H1 (cell line): Measurements from ENCODE around the gene CKB. TPM values are rescaled to one million over a fixed set of nuclear protein-coding genes. Genes with fewer than 3 reads are reported as not detected.
A peak's percentile ranks its signal among the peaks of the same experiment; 100 is the strongest.

ENCODE experiments used
- BCL11A ChIP-seq, 2 experiments: IDR thresholded peaks; one replicate each; pipeline ENCODE4 v1.6.1; 2011; ENCODE audit warnings: low read depth in 2 of 2, low read length in 2 of 2, mild to moderate bottlenecking in 2 of 2
- CBX5 ChIP-seq: fragments of 300-800, 300-1000 bp; sonication (generic); IDR thresholded peaks from 2 replicates; pipeline ENCODE4 v1.7.1; 2016; ENCODE audit warnings: antibody characterized with exemption, low read length, low read depth
- CHD2 ChIP-seq: IDR thresholded peaks from 2 replicates; pipeline ENCODE4 v1.6.1; 2012; ENCODE audit warnings: low read length, improper control_type of control experiment
- CTBP2 ChIP-seq: IDR thresholded peaks from 2 replicates; pipeline ENCODE4 v1.7.0; 2011; ENCODE audit warnings: borderline replicate concordance, mild to moderate bottlenecking, moderate library complexity, mixed read lengths, low read length; ENCODE audit not compliant: insufficient read depth, insufficient read length
- EP300 ChIP-seq, 2 experiments: IDR thresholded peaks; 1 replicate in 1 of 2; 2 replicates in 1 of 2; pipeline ENCODE4 v1.6.1; 2011 to 2012; ENCODE audit warnings: low read depth in 2 of 2, low read length in 2 of 2, mild to moderate bottlenecking in 2 of 2, borderline replicate concordance in 1 of 2, inconsistent platforms in 1 of 2, moderate library complexity in 1 of 2
- GTF2F1 ChIP-seq: IDR thresholded peaks from 2 replicates; pipeline ENCODE4 v1.6.1; 2012; ENCODE audit warnings: low read depth, low read length, improper control_type of control experiment, borderline replicate concordance
- HDAC6 ChIP-seq: IDR thresholded peaks from one replicate; pipeline ENCODE4 v1.7.1; 2012; ENCODE audit warnings: low read depth, mild to moderate bottlenecking, inconsistent platforms, low read length, moderate library complexity
- KDM5A ChIP-seq: fragments of 200-600 bp; IDR thresholded peaks from 2 replicates; pipeline ENCODE4 v1.7.1; 2012; ENCODE audit warnings: mild to moderate bottlenecking, low read length, inconsistent platforms, mixed read lengths
- RBBP5 ChIP-seq: IDR thresholded peaks from 2 replicates; pipeline ENCODE4 v1.7.1; 2012; ENCODE audit warnings: low read depth, mild to moderate bottlenecking, inconsistent platforms, low read length, moderate library complexity, borderline replicate concordance
- RNF2 ChIP-seq: fragments of 200-900, 300-1000 bp; sonication (generic); IDR thresholded peaks from 2 replicates; pipeline ENCODE4 v1.7.1; 2016; ENCODE audit warnings: borderline replicate concordance, low read depth, mild to moderate bottlenecking, antibody characterized with exemption, low read length; ENCODE audit not compliant: poor library complexity, severe bottlenecking; ENCODE audit errors: missing control alignments
- SIX5 ChIP-seq: IDR thresholded peaks from 2 replicates; pipeline ENCODE4 v1.6.1; 2011; ENCODE audit warnings: mild to moderate bottlenecking, low read depth, low read length
- SP1 ChIP-seq: IDR thresholded peaks from 2 replicates; pipeline ENCODE4 v1.6.1; 2011; ENCODE audit warnings: low read depth, low read length
- SRF ChIP-seq: IDR thresholded peaks from 2 replicates; pipeline ENCODE4 v1.6.1; 2011; ENCODE audit warnings: mild to moderate bottlenecking, low read depth, low read length, moderate library complexity
- TCF12 ChIP-seq: IDR thresholded peaks from 2 replicates; pipeline ENCODE4 v1.6.1; 2011; ENCODE audit warnings: low read depth, mild to moderate bottlenecking, low read length
- YY1 ChIP-seq: IDR thresholded peaks from 2 replicates; pipeline ENCODE4 v1.6.1; 2011; ENCODE audit warnings: low read depth, mild to moderate bottlenecking, low read length
- polyA plus RNA-seq, 7 experiments: library from polyadenylated mRNA; depleted of rRNA in 3 of 7; stranded (reverse) in 5 of 7; unstranded in 2 of 7; fragments of >200 nt in 5 of 7; fragments of 200-250 nt in 2 of 7; gene quantifications; 1 replicate in 5 of 7; 2 replicates in 1 of 7; 4 replicates in 1 of 7; pipeline versions ENCODE4 v1.2.1 to v1.2.3, GENCODE V29; 2011 to 2013; ENCODE audit warnings: missing spikeins in 2 of 7, mixed read lengths in 2 of 7
- total RNA-seq: library from RNA; stranded (reverse); fragmentation: NEBNext Ultra II Directional; extraction: Animal tissue kit (Norgen Biotek cat#: 25700); gene quantifications from 2 replicates; pipeline ENCODE4 v1.2.1, GENCODE V29; 2021
- TF ChIP-seq, protein P1 (sequence below): IDR thresholded peaks from 2 replicates; pipeline ENCODE4 v1.6.1; 2012; ENCODE audit warnings: low read length, inconsistent platforms

Gene CKB
- total and polyA plus RNA-seq, 2 of the 8 experiments (the other 6 are each of a cell fraction or from before 2014, with no cell fraction given), result 538 to 950 TPM

DNA sequence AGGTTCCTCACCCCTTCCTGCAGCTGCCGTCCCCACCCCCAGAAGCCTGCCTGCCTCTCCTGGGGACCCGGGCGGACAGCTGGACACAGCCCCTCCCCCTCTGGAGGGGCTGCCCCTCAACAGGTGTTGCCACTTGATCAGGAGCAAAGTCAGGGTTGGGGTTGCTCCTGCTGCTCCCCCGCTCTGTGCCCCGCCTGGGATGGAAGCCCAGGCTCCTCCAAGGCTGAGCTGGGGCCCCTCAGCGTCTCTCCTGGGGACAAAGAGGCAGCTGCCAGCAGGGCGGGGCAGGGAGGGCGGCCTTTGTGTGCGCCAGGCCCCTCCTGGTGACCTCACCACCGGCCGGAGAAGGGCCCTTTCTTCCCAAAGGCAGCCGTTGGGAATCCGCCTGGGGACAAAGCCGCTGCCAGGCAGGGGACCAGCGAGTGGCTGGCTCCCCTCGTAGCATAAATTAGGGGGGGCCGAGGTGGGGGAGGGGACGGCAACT is 20.0 kb upstream of the CKB start (continued):
- TF ChIP-seq HDAC6, result no peak
- TF ChIP-seq RNF2, result no peak
- TF ChIP-seq RBBP5, result peak; percentile 31; the same call in 1 of the 2 replicates
- TF ChIP-seq CBX5, result no peak
- peak in 1 of 2 experiments; percentile 53; a peak in 1 of 3 replicates for TF ChIP-seq EP300 (IDR thresholded peaks at IDR 0.05; ENCODE audit: borderline replicate concordance in 1 of 2, low read depth in 2 of 2, low read length in 2 of 2)
- no peak for TF ChIP-seq CHD2
- TF ChIP-seq YY1, result no peak
- peak; percentile 93 for TF ChIP-seq CTBP2
- TF ChIP-seq SP1, result peak; percentile 53; the same call in 1 of the 2 replicates
- no peak for TF ChIP-seq SRF
- TF ChIP-seq GTF2F1, result no peak
- no peak for TF ChIP-seq KDM5A
- no peak for TF ChIP-seq BCL11A (IDR thresholded peaks at IDR 0.05; ENCODE audit: low read depth in 2 of 2, low read length in 2 of 2)
- TF ChIP-seq, protein P1, sequence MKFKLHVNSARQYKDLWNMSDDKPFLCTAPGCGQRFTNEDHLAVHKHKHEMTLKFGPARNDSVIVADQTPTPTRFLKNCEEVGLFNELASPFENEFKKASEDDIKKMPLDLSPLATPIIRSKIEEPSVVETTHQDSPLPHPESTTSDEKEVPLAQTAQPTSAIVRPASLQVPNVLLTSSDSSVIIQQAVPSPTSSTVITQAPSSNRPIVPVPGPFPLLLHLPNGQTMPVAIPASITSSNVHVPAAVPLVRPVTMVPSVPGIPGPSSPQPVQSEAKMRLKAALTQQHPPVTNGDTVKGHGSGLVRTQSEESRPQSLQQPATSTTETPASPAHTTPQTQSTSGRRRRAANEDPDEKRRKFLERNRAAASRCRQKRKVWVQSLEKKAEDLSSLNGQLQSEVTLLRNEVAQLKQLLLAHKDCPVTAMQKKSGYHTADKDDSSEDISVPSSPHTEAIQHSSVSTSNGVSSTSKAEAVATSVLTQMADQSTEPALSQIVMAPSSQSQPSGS, result peak; percentile 65; the same call in 1 of the 2 replicates
- TF ChIP-seq TCF12, result 0 out of 2 replicates have a peak, but pooled peaks have one; percentile 44
- TF ChIP-seq SIX5, result no peak
- TF ChIP-seq, all 59 proteins: peak for 15
